Ishikawa (cell line): Measurements from ENCODE around the gene STK39.

ENCODE experiments used
- CEBPB ChIP-seq: IDR thresholded peaks from 2 replicates; pipeline ENCODE4 v1.6.1; 2012
- CREB1 ChIP-seq: IDR thresholded peaks from 2 replicates; pipeline ENCODE4 v1.6.1; 2012; ENCODE audit warnings: low read depth
- EGR1 ChIP-seq: IDR thresholded peaks from 2 replicates; pipeline ENCODE4 v1.6.1; 2012
- EP300 ChIP-seq: IDR thresholded peaks from 2 replicates; pipeline ENCODE4 v1.6.1; 2012; ENCODE audit warnings: borderline replicate concordance
- FOXM1 ChIP-seq: IDR thresholded peaks from 2 replicates; pipeline ENCODE4 v1.6.1; 2012; ENCODE audit warnings: low read depth, borderline replicate concordance
- MAX ChIP-seq: IDR thresholded peaks from 2 replicates; pipeline ENCODE4 v1.6.1; 2012
- NFIC ChIP-seq: IDR thresholded peaks from 2 replicates; pipeline ENCODE4 v1.6.1; 2012
- RAD21 ChIP-seq: IDR thresholded peaks from 2 replicates; pipeline ENCODE4 v1.6.1; 2012; ENCODE audit warnings: low read depth
- REST ChIP-seq: IDR thresholded peaks from 2 replicates; pipeline ENCODE4 v1.6.1; 2012; ENCODE audit warnings: low read depth, mild to moderate bottlenecking
- TAF1 ChIP-seq: IDR thresholded peaks from 2 replicates; pipeline ENCODE4 v1.6.1; 2012; ENCODE audit warnings: low read depth, mild to moderate bottlenecking
- TCF12 ChIP-seq: IDR thresholded peaks from 2 replicates; pipeline ENCODE4 v1.6.1; 2012; ENCODE audit warnings: low read depth
- TEAD4 ChIP-seq: IDR thresholded peaks from 2 replicates; pipeline ENCODE4 v1.6.1; 2012
- USF1 ChIP-seq: IDR thresholded peaks from 2 replicates; pipeline ENCODE4 v1.6.1; 2012
- YY1 ChIP-seq: IDR thresholded peaks from 2 replicates; pipeline ENCODE4 v1.6.1; 2012; ENCODE audit warnings: low read depth
- ZBTB7A ChIP-seq: IDR thresholded peaks from 2 replicates; pipeline ENCODE4 v1.6.1; 2012; ENCODE audit warnings: low read depth

The STK39 gene

GRCh38 chr2:168194784-168195522 is 52.4 kb downstream of the STK39 start:
- TF ChIP-seq TAF1 (no peak), NFIC (no peak), EGR1 (no peak), RAD21 (no peak), FOXM1 (no peak), CREB1 (no peak), YY1 (no peak), REST (no peak), EP300 (no peak), CEBPB (no peak), TEAD4 (no peak), ZBTB7A (no peak), TCF12 (no peak), USF1 (no peak), MAX (no peak)

- TF ChIP-seq TCF12 = no peak
- no peak for TF ChIP-seq TEAD4
- no peak for TF ChIP-seq EP300
- TF ChIP-seq CEBPB = no peak
- TF ChIP-seq REST = no peak
- no peak for TF ChIP-seq ZBTB7A
- no peak for TF ChIP-seq USF1
- no peak for TF ChIP-seq YY1
These were observed 54.4 kb downstream of the STK39 start for GRCh38 chr2:168192839-168193616.

- TF ChIP-seq REST (no peak), EP300 (no peak), CREB1 (no peak), RAD21 (no peak), NFIC (no peak)
These were observed 55.2 kb downstream of the STK39 start for GRCh38 chr2:168191955-168192785.

GRCh38 chr2:168190590-168191336 is 56.6 kb downstream of the STK39 start:
- no peak for TF ChIP-seq YY1
- TF ChIP-seq EGR1 = no peak
- no peak for TF ChIP-seq RAD21
- TF ChIP-seq REST = no peak
- TF ChIP-seq NFIC = no peak
- TF ChIP-seq MAX = no peak
- no peak for TF ChIP-seq ZBTB7A
- TF ChIP-seq EP300 = no peak
- TF ChIP-seq TEAD4 = no peak
- TF ChIP-seq FOXM1 = no peak
- no peak for TF ChIP-seq TAF1
- TF ChIP-seq CREB1 = no peak
- TF ChIP-seq TCF12 = no peak
- TF ChIP-seq USF1 = no peak
- no peak for TF ChIP-seq CEBPB
